Nephron progenitor cell (in vitro differentiated cells): ENCODE results near the gene ANKLE1.

ENCODE experiments used
- DNase-seq: peaks from one replicate; pipeline ENCODE4 v3.0.0; 2021
- H3K27ac Mint-ChIP-seq: 2 replicates; pipeline ENCODE4 v1.8.0; 2021; ENCODE audit warnings: mild to moderate bottlenecking, moderate library complexity, mixed read lengths
- H3K27me3 Mint-ChIP-seq: 2 replicates; pipeline ENCODE4 v1.8.0; 2021; ENCODE audit warnings: mild to moderate bottlenecking, low read depth, mixed read lengths; ENCODE audit not compliant: poor library complexity
- H3K36me3 Mint-ChIP-seq: 2 replicates; pipeline ENCODE4 v1.8.0; 2021; ENCODE audit warnings: low read depth, mixed read lengths
- H3K4me1 Mint-ChIP-seq: 2 replicates; pipeline ENCODE4 v1.8.0; 2021; ENCODE audit warnings: mixed read lengths
- H3K4me3 Mint-ChIP-seq: 2 replicates; pipeline ENCODE4 v1.8.0; 2021; ENCODE audit warnings: mild to moderate bottlenecking, moderate library complexity, mixed read lengths
- H3K9me3 Mint-ChIP-seq: 2 replicates; pipeline ENCODE4 v1.8.0; 2021; ENCODE audit warnings: mild to moderate bottlenecking, moderate library complexity, mixed read lengths
- CTCF ChIP-seq: fragments of 200-600 bp; sonication (generic); IDR thresholded peaks from 2 replicates; pipeline ENCODE4 v1.5.0; 2021; ENCODE audit warnings: antibody characterized with exemption

The ANKLE1 gene

GRCh38 chr19:17259118-17259780 is 22.5 kb upstream of the ANKLE1 start:
- H3K36me3 Mint-ChIP-seq: no peaks in the 10 kb centered on the region
- peaks cover 29% of the 10 kb centered on the region for H3K4me1 Mint-ChIP-seq
- H3K27ac Mint-ChIP-seq: no peak overlapping the region
- H3K27me3 Mint-ChIP-seq: no peaks in the 10 kb centered on the region
- no peak for DNase-seq
- H3K4me3 Mint-ChIP-seq: no peak overlapping the region
- no peak for TF ChIP-seq CTCF
- H3K9me3 Mint-ChIP-seq: no peaks in the 10 kb centered on the region

GRCh38 chr19:17259934-17260333 is 21.8 kb upstream of the ANKLE1 start:
- Mint-ChIP-seq H3K9me3 (no peaks in the 10 kb centered on the region), H3K4me1 (peaks cover 31% of the 10 kb centered on the region), H3K36me3 (no peaks in the 10 kb centered on the region), H3K27ac (no peak overlapping the region), H3K4me3 (no peak overlapping the region), H3K27me3 (no peaks in the 10 kb centered on the region)
- DNase-seq: no peak
- TF ChIP-seq CTCF: no peak

- Mint-ChIP-seq H3K27me3 (no peaks in the 10 kb centered on the region), H3K4me1 (peaks cover 31% of the 10 kb centered on the region), H3K27ac (peak overlapping the region; percentile 28), H3K4me3 (no peak overlapping the region), H3K36me3 (no peaks in the 10 kb centered on the region), H3K9me3 (no peaks in the 10 kb centered on the region)
- DNase-seq: peak; percentile 92
- TF ChIP-seq CTCF: peak; percentile 96
Measured at GRCh38 chr19:17260842-17261325, 20.8 kb upstream of the ANKLE1 start.

- H3K36me3 Mint-ChIP-seq: peaks cover under 1% of the 10 kb centered on the region
Measured at GRCh38 chr19:17262557-17262956, 19.1 kb upstream of the ANKLE1 start.

GRCh38 chr19:17263712-17264640 is 17.7 kb upstream of the ANKLE1 start:
- Mint-ChIP-seq H3K4me3 (peak overlapping the region; percentile 13), H3K27me3 (no peaks in the 10 kb centered on the region), H3K36me3 (peaks cover 7% of the 10 kb centered on the region), H3K27ac (no peak overlapping the region), H3K9me3 (peaks cover 4% of the 10 kb centered on the region), H3K4me1 (peaks cover 51% of the 10 kb centered on the region)
- TF ChIP-seq CTCF: no peak
- no peak for DNase-seq

More at GRCh38 chr19:17262557-17262956, 19.1 kb upstream of the ANKLE1 start:
- Mint-ChIP-seq H3K4me1 (peaks cover 40% of the 10 kb centered on the region), H3K9me3 (peaks cover 4% of the 10 kb centered on the region), H3K27me3 (no peaks in the 10 kb centered on the region), H3K27ac (no peak overlapping the region), H3K4me3 (no peak overlapping the region)
- no peak for DNase-seq
- no peak for TF ChIP-seq CTCF
